HG03045 (cell line): ENCODE data around the gene MRPS15.
"Not testable (repeated sequence)": the region's sequence is repeated elsewhere in the genome, so short reads cannot be mapped to it uniquely, and the experiment has no call there.

ENCODE experiments used
- ATAC-seq: cut with Tn5 transposase; IDR thresholded peaks from one replicate; pipeline ENCODE4 v1.9.1; 2021; ENCODE audit warnings: mild to moderate bottlenecking, moderate library complexity; ENCODE audit not compliant: unreplicated experiment

Gene MRPS15

GRCh38 chr1:36484099-36484498 is 19.9 kb upstream of the MRPS15 start:
- no peak for ATAC-seq

- ATAC-seq, result no peak
Observed at GRCh38 chr1:36482724-36483388, 18.7 kb upstream of the MRPS15 start, which contains the start of gene CSF3R. TSS of gene CSF3R (minus strand) at chr1:36482913. CDS start at chr1:36479496, 3,417 bp downstream.

GRCh38 chr1:36481771-36482723 is 17.9 kb upstream of the MRPS15 start:
- no peak for ATAC-seq

- no peak for ATAC-seq
Observed at GRCh38 chr1:36481091-36481490, 16.9 kb upstream of the MRPS15 start.

GRCh38 chr1:36480161-36480560 is 16.0 kb upstream of the MRPS15 start:
- ATAC-seq, result no peak

- no peak for ATAC-seq
Observed at GRCh38 chr1:36479505-36480051, 15.4 kb upstream of the MRPS15 start.

GRCh38 chr1:36477615-36478014 is 13.4 kb upstream of the MRPS15 start:
- not testable (repeated sequence) for ATAC-seq

- ATAC-seq, result no peak
Observed at GRCh38 chr1:36476945-36477344, 12.8 kb upstream of the MRPS15 start.

- ATAC-seq, result no peak
Observed at GRCh38 chr1:36475910-36476604, 11.9 kb upstream of the MRPS15 start.

GRCh38 chr1:36475341-36475740 is 11.2 kb upstream of the MRPS15 start:
- no peak for ATAC-seq

- no peak for ATAC-seq
Observed at GRCh38 chr1:36472656-36473055, 8.5 kb upstream of the MRPS15 start.

GRCh38 chr1:36471830-36472641 is 7.9 kb upstream of the MRPS15 start:
- no peak for ATAC-seq

GRCh38 chr1:36469163-36469562 is 5.0 kb upstream of the MRPS15 start:
- ATAC-seq, result no peak

GRCh38 chr1:36467700-36468455 is 3.7 kb upstream of the MRPS15 start:
- ATAC-seq, result no peak

GRCh38 chr1:36467027-36467410 is 2.8 kb upstream of the MRPS15 start:
- ATAC-seq, result no peak

GRCh38 chr1:36466370-36467026 is 2.3 kb upstream of the MRPS15 start:
- ATAC-seq, result no peak

- ATAC-seq, result no peak
Observed at GRCh38 chr1:36465731-36466369, 1.7 kb upstream of the MRPS15 start.

- ATAC-seq, result peak; percentile 27
Observed at GRCh38 chr1:36464605-36465393, 615 bp upstream of the MRPS15 start.
